ENCODE results near the gene ANKRD12.

DNA sequence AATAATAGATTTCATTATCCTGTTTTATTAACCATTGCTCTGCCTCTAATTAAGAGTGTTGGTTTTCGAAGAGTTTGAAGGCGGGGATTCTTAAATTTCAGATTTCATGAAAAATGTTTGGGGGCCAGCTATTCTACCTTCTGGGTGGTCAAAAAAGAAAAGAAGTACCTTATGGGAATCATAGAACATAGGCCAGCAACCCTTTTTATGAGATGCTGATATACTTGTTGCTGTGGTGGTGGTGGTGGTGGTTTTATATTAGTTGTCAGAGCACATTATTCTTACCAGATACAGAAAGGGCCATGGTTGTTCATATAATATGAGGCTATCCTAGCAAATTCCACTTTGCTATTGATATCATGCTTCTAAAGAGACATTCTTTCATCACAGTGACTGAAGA is 4.4 kb downstream of the ANKRD12 start:
- TF ChIP-seq EZH2 (IDR thresholded peaks at IDR 0.05), result no peak
- TF ChIP-seq, protein P1, sequence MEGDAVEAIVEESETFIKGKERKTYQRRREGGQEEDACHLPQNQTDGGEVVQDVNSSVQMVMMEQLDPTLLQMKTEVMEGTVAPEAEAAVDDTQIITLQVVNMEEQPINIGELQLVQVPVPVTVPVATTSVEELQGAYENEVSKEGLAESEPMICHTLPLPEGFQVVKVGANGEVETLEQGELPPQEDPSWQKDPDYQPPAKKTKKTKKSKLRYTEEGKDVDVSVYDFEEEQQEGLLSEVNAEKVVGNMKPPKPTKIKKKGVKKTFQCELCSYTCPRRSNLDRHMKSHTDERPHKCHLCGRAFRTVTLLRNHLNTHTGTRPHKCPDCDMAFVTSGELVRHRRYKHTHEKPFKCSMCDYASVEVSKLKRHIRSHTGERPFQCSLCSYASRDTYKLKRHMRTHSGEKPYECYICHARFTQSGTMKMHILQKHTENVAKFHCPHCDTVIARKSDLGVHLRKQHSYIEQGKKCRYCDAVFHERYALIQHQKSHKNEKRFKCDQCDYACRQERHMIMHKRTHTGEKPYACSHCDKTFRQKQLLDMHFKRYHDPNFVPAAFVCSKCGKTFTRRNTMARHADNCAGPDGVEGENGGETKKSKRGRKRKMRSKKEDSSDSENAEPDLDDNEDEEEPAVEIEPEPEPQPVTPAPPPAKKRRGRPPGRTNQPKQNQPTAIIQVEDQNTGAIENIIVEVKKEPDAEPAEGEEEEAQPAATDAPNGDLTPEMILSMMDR (IDR thresholded peaks at IDR 0.05 in 2 of 3, conservative IDR thresholded peaks at IDR 0.05 in 1 of 3; ENCODE audit: borderline replicate concordance in 1 of 3, insufficient read depth in 1 of 3, low read depth in 2 of 3, low read length in 2 of 3), result no peak
